Measurements from ENCODE around the gene DOK7. TPM values are rescaled to one million over a fixed set of nuclear protein-coding genes. Genes with fewer than 3 reads are reported as not detected.

The DOK7 gene
- total and polyA plus RNA-seq, 7 donors: 0.85 to 1.9 (median 1.2) TPM; not detected in 4

- intact Hi-C loops (cut with DNase I): loop anchor here (5.0 kb wide), 1 partner anchor 136 kb away; no protein-coding TSS in a partner anchor
- 33 to 68% methylated on average over 23 of the region's 23 CpGs for WGBS, 2 donors
- H3K4me1 ChIP-seq: peaks cover 0 to 10% (median 7%) of the 10 kb centered on the region in 4 donors
- no peaks in the 10 kb centered on the region for H3K36me3 ChIP-seq
- TF ChIP-seq POLR2AphosphoS5 (IDR thresholded peaks at IDR 0.05) (peak in 2 of 4 donors; percentile 6 to 50), CTCF (IDR thresholded peaks at IDR 0.05) (no peak), EP300 (IDR thresholded peaks at IDR 0.05) (peak in 1 of 4 donors; percentile 50), POLR2A (IDR thresholded peaks at IDR 0.05) (no peak)
- H3K4me3 ChIP-seq: no peak overlapping the region
- no peak for DNase-seq
- H3K27ac ChIP-seq: no peak overlapping the region
- peaks cover 0 to 67% (median 13%) of the 10 kb centered on the region in 3 donors for H3K27me3 ChIP-seq
- no peaks in the 10 kb centered on the region for H3K9me3 ChIP-seq
Measured at GRCh38 chr4:3483471-3483921, 20.4 kb downstream of the DOK7 start.

GRCh38 chr4:3484057-3484973 is 21.2 kb downstream of the DOK7 start:
- no peak for DNase-seq

GRCh38 chr4:3485011-3485791 is 22.1 kb downstream of the DOK7 start:
- 3 to 17% methylated on average over 36 of the region's 36 CpGs for WGBS, 2 donors
- Histone ChIP-seq H3K9me3 (no peaks in the 10 kb centered on the region), H3K4me3 (no peak overlapping the region), H3K27ac (no peak overlapping the region), H3K27me3 (peaks cover 0 to 77% (median 13%) of the 10 kb centered on the region in 3 donors), H3K4me1 (peaks cover 0 to 10% (median 7%) of the 10 kb centered on the region in 4 donors), H3K36me3 (no peaks in the 10 kb centered on the region)
- no peak for DNase-seq
- TF ChIP-seq CTCF (IDR thresholded peaks at IDR 0.05) (no peak), POLR2AphosphoS5 (IDR thresholded peaks at IDR 0.05) (no peak), EP300 (IDR thresholded peaks at IDR 0.05) (no peak), POLR2A (IDR thresholded peaks at IDR 0.05) (no peak)
- intact Hi-C loops (cut with DNase I): no loop called here

More at GRCh38 chr4:3484057-3484973, 21.2 kb downstream of the DOK7 start:
- Histone ChIP-seq H3K9me3 (no peaks in the 10 kb centered on the region), H3K4me1 (peaks cover 0 to 10% (median 7%) of the 10 kb centered on the region in 4 donors), H3K4me3 (no peak overlapping the region), H3K27me3 (peaks cover 0 to 74% (median 13%) of the 10 kb centered on the region in 3 donors), H3K36me3 (no peaks in the 10 kb centered on the region), H3K27ac (no peak overlapping the region)
- no peak for TF ChIP-seq POLR2AphosphoS5 (IDR thresholded peaks at IDR 0.05)
- no peak for TF ChIP-seq CTCF (IDR thresholded peaks at IDR 0.05)
- intact Hi-C loops (cut with DNase I): loop anchor here (5.0 kb wide), 1 partner anchor 137 kb away; no protein-coding TSS in a partner anchor
- 15 to 60% methylated on average over 45 of the region's 45 CpGs for WGBS, 2 donors

- peaks cover 0 to 10% (median 7%) of the 10 kb centered on the region in 4 donors for H3K4me1 ChIP-seq
- no peak overlapping the region for H3K4me3 ChIP-seq
- no peaks in the 10 kb centered on the region for H3K9me3 ChIP-seq
- WGBS, 2 donors: 76 to 86% methylated on average over 25 of the region's 25 CpGs
- no peak overlapping the region for H3K27ac ChIP-seq
- no peak for DNase-seq
- TF ChIP-seq EP300 (IDR thresholded peaks at IDR 0.05): no peak
- no peak for TF ChIP-seq POLR2A (IDR thresholded peaks at IDR 0.05)
- no peak for TF ChIP-seq POLR2AphosphoS5 (IDR thresholded peaks at IDR 0.05)
- no peak for TF ChIP-seq CTCF (IDR thresholded peaks at IDR 0.05)
- no peaks in the 10 kb centered on the region for H3K36me3 ChIP-seq
- intact Hi-C loops (cut with DNase I): no loop called here
- peaks cover 0 to 76% (median 13%) of the 10 kb centered on the region in 3 donors for H3K27me3 ChIP-seq
Measured at GRCh38 chr4:3485886-3486540, 22.9 kb downstream of the DOK7 start.

Data from sigmoid colon (tissue), 7 donors.